GM21447 (cell line): ENCODE results near the gene ZNF790.
"Not testable (repeated sequence)": the region's sequence is repeated elsewhere in the genome, so short reads cannot be mapped to it uniquely, and the experiment has no call there.

Experiments
- ATAC-seq: cut with Tn5 transposase; IDR thresholded peaks from one replicate; pipeline ENCODE4 v1.9.1; 2021; ENCODE audit not compliant: unreplicated experiment

Gene ZNF790

GRCh38 chr19:36837906-36838783, at the start of gene ZNF790:
Gene ZNF790, minus strand, starts transcription at chr19:36838387. Its CDS starts 12,768 bp downstream, at chr19:36825619.
- peak; percentile 89 for ATAC-seq

DNA sequence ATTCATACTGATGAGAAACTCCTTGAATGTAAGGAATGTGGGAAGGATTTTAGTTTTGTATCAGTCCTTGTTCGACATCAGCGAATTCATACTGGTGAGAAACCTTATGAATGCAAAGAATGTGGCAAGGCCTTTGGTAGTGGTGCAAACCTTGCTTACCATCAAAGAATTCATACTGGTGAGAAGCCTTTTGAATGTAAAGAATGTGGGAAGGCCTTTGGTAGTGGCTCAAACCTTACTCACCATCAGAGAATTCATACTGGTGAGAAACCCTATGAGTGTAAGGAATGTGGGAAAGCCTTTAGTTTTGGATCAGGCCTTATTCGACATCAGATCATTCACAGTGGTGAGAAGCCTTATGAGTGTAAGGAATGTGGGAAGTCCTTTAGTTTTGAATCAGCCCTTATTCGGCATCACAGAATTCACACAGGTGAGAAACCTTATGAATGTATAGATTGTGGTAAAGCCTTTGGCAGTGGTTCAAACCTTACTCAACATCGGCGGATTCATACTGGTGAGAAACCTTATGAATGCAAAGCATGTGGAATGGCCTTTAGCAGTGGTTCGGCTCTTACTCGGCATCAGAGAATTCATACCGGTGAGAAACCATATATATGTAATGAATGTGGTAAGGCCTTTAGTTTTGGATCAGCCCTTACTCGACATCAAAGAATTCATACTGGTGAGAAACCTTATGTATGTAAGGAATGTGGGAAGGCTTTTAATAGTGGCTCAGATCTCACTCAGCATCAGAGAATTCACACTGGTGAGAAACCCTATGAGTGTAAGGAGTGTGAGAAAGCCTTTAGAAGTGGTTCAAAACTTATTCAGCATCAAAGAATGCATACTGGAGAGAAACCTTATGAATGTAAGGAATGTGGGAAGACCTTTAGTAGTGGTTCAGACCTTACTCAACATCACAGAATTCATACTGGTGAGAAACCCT, 39.1 kb upstream of the ZNF790 start:
- ATAC-seq, result no peak

DNA sequence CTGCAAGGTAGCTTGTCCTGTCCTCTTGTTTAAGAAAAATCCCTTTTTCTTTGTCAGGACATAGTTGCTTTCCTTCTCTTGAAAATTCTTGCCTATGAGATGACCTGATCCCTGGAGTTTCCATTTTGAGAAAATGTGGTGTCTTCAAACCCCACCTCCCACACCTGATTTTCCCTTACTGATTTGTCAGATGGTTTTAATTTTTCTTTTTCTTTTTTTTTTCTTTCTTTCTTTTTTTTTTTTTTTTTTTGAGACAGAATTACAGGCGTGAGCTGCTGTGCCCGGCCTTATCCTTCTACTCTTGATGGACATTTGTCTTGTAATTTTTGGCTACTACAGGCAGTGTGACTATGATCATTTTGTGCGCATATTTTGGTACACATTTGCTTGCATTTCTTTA, 13.7 kb upstream of the ZNF790 start:
- ATAC-seq, result no peak

DNA sequence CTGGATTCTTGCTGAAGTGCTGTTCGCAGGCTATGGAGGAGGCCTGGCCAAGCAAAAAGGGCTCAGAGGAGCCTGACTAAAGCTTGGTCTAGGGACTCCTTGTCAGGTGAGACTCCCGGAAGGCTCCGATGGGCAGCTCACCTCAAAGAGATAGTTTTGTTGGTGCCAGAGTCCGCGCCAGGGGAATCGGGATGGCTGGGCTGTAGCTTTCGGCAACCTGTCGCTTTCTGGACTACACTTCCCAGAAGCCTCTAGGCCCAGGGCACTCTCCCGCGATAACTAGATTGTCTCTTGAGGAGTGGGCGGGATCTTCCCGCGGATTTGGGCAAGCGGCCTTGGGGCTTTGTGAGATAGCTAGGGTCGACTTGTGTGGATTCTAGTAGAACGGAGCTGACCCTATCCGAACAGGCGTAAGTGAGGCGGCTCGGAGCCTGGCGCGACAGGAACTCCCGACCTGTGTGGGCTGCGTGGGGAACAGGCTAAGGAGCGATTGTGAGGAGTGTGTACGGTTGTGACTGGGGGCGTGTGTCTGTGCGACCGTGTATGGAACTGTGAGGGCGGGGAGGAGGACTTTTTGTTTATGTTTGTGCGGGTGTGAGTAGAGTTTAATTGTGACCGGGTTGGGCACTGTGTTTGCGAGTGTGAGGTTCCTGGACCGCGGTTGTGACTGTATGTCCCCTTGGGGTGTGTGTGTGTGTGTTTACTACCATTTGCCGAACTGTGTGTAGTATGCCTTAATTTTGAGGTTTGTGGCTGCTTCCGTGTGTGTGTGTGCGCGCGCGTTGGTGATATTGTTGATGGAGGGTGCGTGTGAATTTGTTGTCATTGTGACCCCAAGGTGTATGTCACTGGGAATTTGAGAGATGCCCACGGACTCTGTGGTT, 12.6 kb upstream of the ZNF790 start, which contains the start of gene ZNF345:
Gene ZNF345, plus strand, starts transcription at position 318 of the 884 bp plus-strand sequence. CDS start 25,955 bp downstream, outside the sequence.
- ATAC-seq, result peak; percentile 81

GRCh38 chr19:36849701-36850558, 11.7 kb upstream of the ZNF790 start:
- ATAC-seq, result peak; percentile 79

GRCh38 chr19:36847968-36848367, 9.8 kb upstream of the ZNF790 start:
- ATAC-seq, result no peak

- ATAC-seq, result no peak
These were observed 667 bp upstream of the ZNF790 start for GRCh38 chr19:36838784-36839324.

GRCh38 chr19:36837176-36837905, 846 bp downstream of the ZNF790 start:
- no peak for ATAC-seq

DNA sequence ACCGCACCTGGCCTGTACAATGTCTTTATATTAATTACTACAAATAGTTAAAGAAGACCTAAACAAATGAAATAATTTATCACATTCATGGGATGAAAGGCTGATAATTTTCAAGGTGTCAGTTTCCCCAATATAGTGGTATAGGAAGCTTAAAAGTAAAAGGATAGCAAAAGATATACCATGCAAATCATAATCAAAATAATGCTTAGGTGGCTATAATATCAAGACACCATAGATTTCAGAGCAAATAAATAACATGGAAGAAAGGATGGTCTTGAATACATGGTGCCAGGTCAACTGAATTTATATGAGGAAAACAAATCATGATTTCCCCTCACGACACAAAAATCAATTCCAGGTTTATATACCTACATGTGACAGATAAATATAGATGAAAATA, 4.8 kb downstream of the ZNF790 start:
- ATAC-seq, result no peak

GRCh38 chr19:36821758-36822157, 16.4 kb downstream of the ZNF790 start:
- no peak for ATAC-seq

GRCh38 chr19:36819130-36819630, 19.0 kb downstream of the ZNF790 start:
- no peak for ATAC-seq

DNA sequence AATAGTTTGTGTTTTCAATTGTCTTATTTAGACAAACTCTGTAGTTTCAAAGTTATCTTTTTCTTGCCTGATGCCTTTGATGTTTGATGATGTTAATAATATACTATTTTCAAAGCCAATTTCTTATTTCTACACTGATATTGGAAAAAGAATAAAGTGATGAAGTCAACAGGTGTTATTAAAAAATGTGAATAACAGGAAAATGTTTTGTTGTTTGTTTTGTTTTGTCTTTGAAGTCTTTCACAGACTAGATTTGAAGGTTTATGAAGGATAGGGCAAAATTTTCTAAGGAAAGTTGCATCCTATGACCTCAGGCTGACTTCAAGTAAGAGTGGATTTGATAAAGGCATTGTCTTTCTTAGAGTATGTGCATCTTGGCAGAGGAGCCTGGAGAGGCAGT, 31.2 kb downstream of the ZNF790 start:
- ATAC-seq, result no peak

- no peak for ATAC-seq
These were observed 32.8 kb downstream of the ZNF790 start for GRCh38 chr19:36805364-36805763.

GRCh38 chr19:36797786-36798108, 40.4 kb downstream of the ZNF790 start:
- ATAC-seq, result no peak

GRCh38 chr19:36796714-36796992, 41.5 kb downstream of the ZNF790 start:
- no peak for ATAC-seq

DNA sequence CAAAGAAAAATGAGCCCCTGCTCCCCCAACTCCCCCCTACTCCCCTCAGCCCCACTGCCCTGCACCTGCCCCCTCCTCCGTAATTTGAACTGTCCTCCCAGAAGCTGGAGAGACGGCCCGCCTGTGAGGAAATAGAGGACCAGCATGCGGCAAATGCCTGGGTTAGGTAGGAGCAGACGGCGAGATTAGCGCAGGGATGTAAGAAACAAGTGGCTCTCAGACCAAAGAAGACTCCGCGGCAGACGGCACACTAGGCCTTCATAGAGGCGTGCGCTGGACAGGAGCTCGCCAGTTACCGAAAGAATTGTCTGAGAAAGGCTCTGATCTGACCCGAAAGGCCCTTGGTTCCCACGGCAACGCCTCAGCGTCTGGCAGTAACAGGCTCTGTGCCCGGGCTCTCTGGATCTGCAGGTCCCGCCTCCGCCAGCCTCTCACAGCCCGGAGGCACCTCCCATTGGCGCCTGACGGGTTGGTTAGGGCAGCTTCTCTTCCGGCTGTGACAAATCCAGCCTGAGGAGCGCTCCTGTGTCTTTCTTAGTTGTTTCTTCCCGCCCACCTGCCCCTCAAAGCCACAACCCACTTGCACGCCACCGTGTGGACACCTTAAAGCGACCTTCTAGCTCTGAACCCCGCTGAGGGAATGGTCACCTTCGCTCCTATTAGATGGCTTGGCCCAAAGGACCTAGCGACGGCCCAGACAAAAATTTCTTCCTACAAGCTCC, 46.6 kb downstream of the ZNF790 start:
- not testable (repeated sequence) for ATAC-seq

DNA sequence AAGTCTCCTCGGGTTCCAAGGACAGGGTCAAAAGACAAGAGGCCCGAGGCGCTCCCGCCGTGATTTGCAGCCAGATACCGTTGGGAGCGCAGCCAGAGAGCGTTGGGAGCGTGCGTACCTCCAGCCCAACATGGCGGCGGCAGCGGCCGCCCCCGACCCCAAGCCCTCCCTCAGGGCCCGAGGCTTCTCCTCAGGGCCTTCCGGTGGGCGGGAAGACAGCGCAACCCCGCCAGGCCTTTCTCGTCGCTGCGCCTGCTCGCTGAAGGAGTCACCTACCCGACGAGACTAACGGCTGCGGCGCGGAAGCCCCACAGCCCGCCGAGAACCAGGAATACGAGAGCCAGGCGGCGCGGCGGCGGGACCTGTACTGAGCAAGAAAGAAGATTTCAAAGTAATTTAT, 62.4 kb downstream of the ZNF790 start:
- no peak for ATAC-seq

DNA sequence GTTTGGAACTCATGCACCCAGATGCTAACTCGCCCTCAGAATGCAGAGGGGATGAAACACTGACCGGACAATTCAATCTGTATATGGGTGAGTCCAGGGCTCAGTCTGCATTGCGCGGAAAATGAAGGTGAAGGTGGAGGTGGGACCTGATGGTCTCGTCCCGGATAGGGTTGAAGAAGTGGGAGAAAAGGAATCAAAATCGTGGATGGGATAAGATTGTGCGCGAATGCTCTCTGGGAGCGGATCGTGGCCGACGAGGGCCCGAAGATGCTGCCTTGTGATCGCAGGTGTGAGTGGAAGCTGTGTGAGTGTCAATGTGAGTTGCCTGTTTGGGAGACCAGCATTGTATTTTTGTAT, 65.0 kb downstream of the ZNF790 start:
- ATAC-seq, result peak; percentile 6
